Measurements from ENCODE around the gene PTPRN2.
"Not testable (repeated sequence)": the region's sequence is repeated elsewhere in the genome, so short reads cannot be mapped to it uniquely, and the experiment has no call there.

PTPRN2 gene

DNA sequence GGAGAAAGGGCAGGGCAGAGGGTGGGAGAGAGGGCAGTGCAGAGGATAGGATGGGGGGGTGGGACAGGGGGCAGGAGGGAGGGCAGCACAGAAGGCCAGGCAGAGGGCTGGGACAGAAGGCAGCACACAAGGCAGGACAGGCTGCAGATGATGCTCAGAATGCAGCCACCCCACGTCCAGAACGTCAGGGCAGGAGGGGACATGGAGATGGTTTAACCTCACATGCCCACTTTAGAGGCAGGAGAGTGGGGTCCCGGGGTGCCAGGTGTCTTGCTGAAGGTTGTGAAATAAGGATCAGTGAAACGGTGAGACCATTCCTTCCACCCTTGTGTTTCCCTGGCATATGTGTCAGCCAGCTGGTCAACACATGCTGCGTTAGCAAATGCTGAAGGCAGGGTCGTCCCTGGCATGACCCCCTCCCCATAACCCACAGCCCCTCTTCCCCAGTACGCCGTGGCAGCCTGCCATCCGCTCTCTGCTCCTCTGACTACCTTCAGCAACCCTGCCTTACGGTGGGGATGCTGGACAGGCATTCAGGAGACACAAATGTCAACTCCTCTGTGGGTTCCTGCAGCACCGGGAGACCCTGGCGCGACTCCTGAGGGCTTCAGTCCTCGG, 658.7 kb downstream of the PTPRN2 start:
- DNase-seq: no peak

DNA sequence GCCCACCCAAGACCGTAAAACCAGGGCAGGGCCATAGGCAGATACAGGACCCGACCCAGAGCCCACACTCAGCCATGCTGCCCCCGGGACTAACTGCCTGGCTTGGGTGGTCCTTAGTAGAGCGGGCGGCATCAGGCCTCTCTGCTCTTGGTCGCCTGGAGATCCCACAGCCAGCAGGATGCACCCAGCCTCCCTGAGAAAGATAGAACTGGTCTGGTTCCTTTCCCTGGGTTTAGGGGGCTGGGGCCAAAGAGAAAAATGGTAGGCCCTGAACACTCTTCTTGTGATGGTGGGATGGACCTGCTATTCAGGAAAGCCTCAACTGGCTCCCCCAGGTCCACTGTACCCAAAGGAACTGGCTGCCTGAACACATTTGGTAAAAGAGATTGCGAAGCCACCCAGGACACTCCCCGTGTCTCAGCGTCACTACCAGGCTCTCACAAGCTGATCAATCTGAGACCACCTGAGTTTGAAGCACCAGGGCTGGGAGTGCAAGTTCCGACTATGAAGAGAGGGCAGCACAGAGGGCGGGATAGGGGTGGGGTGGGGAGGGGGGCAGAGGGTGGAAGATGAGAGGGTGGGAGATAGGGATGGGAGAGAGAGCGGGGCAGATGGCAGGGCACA, 659.3 kb downstream of the PTPRN2 start:
- no peak for DNase-seq

DNA sequence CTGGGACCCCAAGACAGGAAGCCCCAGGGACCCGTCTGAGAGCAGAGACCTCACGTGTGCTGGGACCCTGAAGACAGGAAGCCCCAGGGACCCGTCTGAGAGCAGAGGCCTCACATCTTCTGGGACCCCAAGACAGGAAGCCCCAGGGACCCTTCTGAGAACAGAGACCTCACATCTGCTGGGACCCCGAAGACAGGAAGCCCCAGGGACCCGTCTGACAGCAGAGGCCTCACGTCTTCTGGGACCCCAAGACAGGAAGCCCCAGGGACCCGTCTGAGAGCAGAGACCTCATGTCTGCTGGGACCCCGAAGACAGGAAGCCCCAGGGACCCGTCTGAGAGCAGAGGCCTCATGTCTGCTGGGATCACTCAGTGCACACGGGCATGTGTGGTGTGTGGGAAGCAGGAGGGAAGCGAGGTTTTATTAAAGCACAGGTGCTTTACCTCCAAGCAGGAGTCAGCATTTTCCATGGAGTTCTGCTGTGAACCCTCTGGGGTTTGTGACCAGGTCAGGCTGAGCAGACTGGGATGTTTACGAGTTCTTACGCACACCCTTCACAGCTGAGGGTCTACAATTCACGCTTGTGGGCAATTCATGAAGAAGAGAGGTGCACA, 660.2 kb downstream of the PTPRN2 start:
- DNase-seq: no peak

DNA sequence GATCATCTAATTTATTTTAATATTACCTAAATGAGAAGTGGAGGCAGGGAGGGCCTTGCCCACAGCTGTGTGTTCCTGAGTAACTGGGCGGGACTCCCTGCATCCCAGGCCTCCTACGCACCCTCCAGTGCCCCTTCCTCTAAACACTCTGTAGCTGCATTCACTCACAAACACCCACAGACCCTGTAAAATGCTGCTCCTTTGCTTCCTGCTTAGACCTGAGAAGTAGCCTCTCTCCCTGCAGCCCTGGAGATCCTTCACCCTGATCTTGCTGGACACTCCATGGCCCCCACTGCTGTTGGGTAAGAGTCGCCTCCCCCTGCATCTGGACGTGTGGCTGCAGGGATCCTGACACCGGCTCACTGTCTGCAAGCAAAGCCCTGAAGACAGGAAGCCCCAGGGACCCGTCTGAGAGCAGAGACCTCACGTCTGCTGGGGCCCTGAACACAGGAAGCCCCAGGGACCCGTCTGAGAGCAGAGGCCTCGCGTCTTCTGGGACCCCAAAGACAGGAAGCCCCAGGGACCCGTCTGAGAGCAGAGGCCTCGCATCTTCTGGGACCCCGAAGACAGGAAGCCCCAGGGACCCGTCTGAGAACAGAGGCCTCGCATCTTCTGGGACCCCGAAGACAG, 661.0 kb downstream of the PTPRN2 start:
- no peak for DNase-seq

DNA sequence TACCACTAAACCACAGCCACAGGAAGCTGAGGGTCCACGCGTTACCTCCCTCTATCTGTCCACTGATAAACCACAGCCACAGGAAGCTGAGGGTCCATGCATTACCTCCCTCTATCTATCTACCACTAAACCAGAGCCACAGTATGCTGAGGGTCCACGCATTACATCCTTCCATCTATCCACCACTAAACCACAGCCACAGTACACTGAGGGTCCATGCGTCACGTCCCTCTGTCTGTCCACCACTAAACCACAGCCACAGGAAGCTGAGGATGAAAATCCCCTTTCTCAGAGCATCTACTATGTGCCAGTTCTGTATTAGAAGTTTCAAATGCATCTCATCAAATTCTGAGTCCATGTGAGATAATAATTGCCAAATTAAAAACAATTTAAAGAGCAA, 661.5 kb downstream of the PTPRN2 start:
- DNase-seq: no peak

DNA sequence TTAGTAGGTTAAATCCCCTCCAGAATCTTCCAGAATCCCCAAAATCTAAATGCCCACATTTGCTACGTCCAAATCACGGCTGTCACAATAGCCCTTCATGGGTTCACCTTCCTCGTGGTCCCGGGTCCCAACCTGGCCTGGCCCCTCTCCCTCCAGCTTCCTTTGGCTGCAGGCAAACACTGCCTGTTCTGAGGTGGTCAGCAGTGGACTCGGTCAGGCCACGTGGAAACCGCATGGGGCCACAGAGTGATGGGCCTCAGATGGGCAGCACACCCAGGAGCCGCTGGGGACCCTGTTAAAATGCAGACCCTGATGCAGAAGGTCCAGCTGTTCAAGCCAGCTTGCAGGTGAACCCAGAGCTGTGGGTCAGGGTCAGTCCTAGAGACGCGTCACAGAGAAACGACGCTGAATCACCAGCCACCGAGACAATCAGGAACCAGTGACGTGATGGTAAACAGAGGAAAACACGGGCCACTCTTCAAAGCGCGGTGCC, 662.2 kb downstream of the PTPRN2 start:
- no peak for DNase-seq

DNA sequence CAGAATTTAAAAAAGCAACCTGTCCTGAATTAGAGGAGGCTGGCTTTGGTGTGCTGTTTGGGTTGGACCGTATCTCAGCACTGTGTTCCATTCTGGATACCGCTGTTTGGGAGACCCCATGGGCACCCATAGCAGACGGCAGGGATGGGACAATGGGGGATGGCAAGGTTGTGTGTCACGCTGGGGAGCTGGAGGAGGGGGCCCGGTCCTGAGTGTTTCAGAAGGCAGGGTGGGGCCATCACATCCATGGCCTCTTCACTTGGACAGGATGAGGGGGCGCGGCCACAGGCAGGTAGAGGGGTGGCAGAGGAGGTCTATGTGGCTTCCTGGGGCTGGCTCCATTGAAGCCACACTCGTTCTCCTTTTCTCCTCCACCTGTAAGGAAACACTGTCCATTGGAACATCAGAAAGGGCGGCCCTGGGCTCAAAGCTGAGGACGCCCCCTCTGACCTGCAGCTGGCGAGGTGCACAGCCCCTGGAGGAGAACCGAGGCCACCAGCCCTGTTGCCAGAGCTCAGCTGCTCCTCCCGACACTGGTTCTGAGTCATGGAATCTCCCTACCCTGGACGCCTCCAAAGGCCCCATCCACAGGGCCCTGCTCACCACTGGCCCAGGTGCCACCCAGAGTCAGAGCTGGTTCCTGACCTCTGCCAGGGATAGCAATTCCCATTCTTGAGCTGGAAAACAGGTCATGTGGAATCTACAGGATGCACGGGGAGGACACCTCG, 663.6 kb downstream of the PTPRN2 start:
- no peak for DNase-seq

DNA sequence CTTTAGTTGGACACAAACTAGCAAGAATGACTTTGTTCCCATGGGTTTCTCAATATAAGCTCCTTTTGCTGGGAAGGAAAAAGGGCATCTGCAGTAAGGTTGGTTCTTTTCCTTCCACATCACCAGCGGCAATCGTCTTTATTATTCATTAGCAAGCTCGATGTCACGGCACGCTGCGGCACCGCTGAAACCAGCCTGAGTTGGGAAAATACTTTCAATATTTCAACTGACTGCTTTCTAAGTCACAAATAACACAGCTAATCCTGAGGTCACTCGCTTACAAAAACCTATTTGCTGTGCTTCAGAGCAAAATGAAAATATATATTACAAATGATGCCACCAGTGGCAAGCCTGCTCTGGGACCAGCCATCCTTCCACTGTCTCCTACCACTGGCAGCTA, 665.0 kb downstream of the PTPRN2 start:
- DNase-seq: no peak

DNA sequence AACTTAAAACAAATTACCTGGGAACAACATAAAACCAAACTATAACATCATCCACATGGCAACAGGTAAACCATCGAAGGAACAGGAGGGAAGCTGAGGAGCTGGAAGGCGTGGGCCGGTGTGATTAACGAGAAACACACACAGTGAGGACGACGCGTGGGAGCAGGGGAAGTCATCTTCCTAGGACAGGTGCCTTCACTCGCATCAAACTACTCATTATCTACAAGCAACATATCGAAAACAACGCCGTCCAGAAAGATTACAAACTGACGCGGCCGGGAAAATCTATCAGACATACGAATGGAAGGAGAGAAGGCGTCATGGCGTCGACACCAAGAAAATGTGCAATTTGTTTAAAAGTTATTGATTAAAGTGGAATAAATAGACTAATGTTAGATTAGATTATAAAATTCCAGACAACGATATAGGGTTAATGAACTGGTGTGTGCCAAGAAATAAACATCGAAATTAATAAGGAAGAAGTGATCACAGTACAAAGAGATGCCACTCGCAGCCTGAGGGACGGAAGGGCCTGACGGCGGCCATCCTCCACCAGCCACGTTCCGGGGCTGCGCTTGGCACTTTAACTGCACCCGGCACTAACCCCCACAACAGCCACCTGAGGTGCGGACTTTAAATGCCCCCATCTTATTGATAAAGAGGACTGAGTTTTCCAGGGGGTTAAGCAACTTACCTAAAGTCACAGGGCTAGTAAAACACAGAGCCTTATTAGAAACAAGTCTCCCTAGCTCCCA, 669.1 kb downstream of the PTPRN2 start:
- DNase-seq: no peak

DNA sequence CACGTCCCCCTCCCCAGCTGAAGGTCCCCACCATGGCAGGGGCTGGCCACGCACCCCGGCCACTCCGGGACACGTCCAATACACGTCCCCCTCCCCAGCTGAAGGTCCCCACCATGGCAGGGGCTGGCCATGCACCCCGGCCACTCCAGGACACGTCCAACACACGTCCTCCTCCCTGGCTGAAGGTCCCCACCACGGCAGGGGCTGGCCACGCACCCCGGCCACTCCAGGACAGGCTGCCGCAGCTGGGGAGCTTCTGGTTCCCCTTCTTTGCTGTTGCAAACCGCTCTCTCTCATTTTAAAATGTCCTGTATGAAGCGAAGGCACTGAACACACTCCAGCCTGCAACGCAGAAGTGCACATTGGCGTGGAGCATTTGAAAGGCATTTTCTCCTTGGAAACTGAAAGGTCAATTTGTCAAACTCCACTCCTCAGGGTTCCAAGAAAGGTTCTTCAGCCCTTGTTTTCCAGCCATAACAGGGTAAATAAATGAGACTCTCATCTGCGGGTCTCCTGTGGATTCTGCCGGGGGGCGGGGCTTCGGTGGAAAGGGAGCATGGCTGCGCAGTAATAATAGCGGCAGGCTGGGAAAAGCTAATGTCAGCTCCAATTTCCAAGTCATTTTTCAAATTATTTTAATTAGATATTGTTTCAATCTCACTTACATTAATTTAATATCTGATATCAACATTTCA, 670.5 kb downstream of the PTPRN2 start:
- DNase-seq: no peak

DNA sequence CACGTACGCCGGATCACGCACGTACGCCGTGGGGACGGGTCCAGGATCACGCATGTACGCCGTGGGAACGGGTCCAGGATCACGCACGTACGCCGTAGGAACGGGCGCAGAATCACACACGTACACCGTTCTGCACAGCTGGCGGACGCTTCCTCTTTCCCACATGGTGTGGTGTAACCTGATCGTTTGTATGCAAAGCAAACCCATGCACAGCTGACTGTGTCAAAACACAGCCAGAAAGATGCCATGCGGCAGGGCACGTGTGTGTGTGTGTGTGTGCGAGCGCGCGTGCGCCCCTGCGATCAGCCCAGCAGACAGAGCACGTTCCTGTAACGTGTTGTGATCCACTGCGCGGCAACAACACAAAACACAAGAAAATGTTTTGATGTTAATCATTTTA, 677.2 kb downstream of the PTPRN2 start:
- no peak for DNase-seq

DNA sequence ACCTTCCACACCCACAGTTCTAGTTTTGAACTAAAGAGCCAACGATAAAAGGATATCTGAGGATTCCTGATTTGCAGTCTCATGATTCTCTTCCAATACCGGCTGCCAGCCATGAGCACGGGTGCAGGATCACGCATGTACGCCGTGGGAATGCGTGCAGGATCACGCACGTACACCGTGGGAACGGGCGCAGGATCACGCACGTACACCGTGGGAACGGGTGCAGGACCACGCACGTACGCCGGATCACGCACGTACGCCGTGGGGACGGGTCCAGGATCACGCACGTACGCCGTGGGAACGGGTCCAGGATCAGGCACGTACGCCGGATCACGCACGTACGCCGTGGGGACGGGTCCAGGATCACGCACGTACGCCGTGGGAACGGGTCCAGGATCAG, 677.6 kb downstream of the PTPRN2 start:
- DNase-seq: not testable (repeated sequence)

DNA sequence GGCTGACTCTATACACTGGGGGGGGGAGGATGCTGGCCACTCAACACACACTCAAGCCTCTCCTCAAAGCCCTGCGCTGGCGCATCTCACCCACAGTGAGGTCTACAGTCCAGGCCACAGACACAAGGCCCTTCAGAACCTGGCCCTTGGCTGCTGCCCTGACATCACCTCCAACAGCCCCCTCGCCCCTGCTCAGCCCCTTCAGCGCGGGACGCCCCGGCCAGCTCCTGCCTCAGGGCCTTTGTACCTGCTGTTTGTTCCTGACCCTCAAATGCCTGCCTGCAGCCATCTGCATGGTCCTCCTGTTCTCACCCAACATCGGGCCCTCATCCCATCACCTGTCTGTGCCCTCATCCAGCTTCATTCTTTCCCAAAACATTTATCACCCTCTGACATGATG, 678.3 kb downstream of the PTPRN2 start:
- no peak for DNase-seq

DNA sequence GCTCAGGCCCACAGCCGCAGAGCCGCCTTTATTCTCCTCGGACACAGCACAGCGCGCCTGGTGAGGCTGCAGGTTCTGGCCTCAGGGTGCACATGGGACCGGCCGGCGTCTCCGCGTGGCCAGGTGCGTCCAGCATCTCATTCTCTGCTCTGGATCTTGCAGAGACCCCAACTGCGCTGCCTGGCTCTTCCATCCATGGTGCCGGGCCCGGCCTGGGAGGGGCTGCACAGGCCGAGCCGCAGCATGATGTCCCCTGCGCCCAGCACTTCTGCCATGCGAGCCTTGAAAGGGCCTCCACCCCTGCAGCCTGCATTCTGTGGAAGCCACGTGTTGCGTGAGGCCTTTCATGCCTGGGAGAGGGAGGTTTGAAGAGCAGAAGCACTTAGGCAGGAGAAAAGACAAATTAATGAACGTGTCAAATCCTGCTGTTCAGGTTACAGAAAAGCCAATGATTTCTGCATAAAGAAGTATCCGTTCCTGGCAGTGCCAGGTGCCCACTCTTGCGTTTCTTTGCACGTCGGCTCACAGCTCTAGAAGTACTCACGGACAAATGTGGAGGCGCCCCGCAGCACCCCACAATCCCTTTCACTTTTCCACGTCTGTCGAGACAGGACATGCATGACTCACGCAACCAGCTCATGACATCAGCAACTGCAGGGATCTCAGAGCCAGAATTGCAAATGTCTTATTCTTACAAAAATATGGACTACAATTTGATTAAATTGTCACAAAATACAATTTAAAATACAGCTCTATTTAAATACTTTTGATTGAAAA, 679.4 kb downstream of the PTPRN2 start:
- DNase-seq: no peak

DNA sequence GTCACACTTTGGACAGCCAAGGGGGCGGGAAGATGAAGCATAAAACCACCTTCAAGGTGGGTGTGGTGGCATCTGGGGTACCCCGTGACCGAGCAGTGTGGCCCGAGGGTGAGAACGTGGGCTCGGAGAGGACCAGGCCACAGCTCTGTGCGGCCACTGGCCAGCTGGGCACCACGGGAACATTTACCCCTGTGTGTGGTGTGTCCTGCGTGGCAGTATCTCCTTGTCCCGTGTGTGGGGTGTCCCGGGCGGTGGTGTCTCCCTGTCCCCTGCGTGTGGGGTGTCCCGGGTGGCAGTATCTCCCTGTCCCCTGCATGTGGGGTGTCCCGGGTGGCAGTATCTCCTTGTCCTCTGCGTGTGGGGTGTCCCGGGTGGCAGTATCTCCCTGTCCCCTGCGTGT, 680.5 kb downstream of the PTPRN2 start:
- no peak for DNase-seq

DNA sequence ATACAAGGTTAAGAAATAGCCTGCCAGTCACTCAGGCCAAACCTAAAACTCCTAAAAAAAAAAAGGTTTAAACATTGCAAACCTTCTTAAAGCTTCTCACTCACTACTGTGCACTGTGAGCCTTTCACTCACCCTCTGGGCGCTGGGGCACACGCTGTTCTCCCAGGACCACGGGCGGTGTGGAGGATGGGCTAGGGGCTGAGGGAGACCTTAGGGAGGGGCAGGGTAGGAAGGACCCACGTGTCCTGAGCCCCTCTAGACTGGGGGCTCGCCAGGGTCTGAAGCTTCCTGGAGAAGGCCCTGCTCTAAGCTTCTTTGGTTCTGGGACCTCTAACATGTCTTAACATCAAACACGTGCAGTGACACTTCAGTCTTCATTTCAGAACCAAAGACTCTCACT, 681.0 kb downstream of the PTPRN2 start:
- DNase-seq: no peak

DNA sequence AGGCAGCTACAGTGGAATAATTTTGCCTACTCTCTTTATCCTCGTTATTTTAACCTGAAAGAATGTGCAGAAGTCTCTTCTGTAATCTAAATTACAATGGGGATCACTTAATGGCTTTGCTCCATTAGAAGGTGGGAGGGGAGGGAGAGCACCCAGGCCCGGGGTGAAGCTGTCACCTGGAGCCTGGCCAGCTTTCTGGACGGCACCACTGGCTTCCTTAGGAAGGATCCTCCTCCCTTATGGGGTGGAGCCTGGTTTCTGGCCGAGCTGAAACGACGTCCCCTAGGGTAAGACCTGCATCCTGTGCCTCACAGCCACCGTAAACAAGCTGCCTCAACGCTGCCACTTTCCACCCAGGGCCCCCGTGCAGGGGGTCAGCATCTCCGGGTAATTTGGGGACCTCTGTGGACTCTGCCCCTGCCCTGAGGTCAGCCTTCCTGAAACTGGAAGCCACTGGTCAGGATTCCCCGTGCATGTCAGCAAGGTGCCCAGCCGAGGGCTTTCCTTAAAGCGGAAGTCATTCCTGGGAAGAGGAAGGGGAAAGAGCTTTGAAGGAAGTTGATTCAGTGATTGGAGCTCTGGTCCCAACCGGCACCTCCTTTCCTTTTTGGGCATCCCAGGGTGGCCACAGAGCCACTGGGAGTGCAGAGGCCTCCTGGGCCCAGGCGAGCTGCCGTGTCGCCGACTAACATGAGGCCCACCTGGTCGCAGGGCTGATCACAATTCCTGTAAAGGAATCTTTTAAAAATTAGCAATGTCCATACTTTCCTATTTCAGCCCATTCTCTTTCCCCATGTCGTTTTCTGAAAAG, 681.8 kb downstream of the PTPRN2 start:
- peak in 1 of 2 experiments; percentile 12 for DNase-seq

DNA sequence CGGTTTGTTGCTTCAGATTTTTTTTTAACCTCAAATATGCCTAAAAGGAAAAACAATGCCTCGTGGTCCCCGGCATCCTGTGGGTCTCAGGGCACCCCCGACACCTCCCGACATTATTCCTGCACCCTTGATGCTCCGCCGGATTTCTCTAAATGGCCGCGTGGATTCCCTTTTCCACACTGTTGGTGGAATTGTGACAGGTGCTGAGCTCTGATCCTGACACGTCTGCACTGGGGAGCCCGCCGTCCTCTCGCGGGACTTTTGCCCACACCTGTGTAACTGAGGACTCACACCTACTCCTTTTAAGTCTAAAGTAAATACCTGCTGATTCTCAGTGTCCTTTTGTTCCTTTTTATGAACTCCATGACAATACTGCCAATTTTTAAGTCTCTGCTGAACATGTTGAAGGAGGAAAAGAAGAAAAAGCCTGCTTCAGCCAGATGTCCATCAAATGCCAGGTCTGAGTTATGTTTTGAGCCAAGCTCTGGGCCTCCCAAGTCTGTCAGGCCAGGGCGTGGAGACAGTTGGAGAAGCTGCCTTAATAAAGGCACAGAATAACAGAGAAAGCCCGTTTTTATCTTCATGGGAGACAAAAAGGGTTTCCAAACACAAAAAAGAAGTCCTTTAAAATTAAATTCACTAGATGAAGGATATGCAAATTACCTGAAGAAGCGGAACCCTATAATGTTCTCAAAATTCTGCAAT, 682.6 kb downstream of the PTPRN2 start:
- no peak for DNase-seq

DNA sequence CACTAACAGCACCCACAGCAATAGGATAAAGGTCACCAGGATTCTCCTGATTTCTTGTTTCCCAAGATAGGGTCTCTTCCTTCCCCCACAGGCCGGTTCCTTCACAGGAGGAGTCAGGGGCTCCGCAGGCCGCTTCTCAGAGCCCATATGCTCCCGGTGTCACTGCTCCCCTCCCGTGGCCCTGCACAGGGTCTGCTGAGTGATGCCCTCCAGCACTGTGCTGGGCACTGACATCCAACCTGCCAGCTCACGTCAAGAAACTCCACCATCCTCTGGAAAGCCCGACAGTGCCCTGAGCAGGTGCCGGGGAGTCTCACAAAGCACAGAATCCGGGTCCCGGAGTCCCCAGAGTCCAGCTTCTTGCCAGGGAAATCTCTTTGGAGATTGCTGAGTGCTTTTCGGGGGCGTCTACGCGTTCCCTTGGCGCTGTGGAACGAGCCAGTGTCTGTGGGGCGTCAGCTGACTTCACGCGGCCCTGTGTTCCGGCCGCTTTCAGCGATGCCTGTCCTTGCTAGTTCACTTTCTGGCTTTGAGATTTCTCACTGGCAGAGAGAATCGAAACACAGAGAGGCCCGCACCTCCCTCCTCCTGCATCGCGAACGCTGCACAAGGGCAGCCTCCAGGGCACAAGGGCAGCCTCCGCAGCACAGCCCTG, 683.3 kb downstream of the PTPRN2 start:
- DNase-seq: no peak

Measured in NCI-H524 (cell line).